Measurements from ENCODE around the gene MAP7D3. TPM values are rescaled to one million over a fixed set of nuclear protein-coding genes. Genes with fewer than 3 reads are reported as not detected.
A peak's percentile ranks its signal among the peaks of the same experiment; 100 is the strongest.

Gene MAP7D3
- total RNA-seq, 4 donors from 2014 or later = 2.2 to 10.9 (median 5.2) TPM

DNA sequence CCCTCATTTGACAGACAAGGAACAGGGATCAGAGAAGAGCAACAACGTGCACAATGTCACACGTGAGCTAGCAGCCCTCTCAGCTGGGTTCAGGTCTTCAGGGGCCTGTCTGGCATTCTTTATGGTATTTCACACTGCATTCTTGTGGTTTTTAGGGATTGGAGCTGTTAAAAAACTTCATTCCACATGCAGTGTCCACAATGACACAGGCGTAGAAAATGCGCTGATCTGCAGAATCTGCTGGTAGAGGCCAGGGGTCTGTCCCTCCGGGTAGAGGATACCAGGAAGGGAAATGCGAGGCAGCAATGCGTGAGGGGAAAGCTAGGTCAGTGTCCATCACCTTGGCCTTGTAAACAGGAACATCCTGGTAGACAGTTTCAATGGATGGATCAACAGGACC is 36.6 kb downstream of the MAP7D3 start:
- no peak overlapping the region for H3K4me3 ChIP-seq
- intact Hi-C loops (cut with DNase I; ENCODE audit: low total_unique reads) (no loop called here), in situ Hi-C loops (cut with MboI; ENCODE audit: low pct_ligation_motif_present in 1 of 4, low pct_unique_long_range_greater_than_20kb in 1 of 4, low sequenced_read_pairs in 3 of 4) (loop anchor here in 2 of 4 donors (10.0 to 25.0 kb wide), 2 partner anchors 177 to 190 kb away; no protein-coding TSS in a partner anchor)
- peak overlapping the region; percentile 19 to 82 (median 79) for H3K27ac ChIP-seq
- 69% methylated on average over 7 of the region's 7 CpGs; no CpG with 5 or more reads in 1 of the 2 donors for WGBS, 2 donors (ENCODE audit: low coverage in 1 of 2)
- H3K36me3 ChIP-seq = no peaks in the 10 kb centered on the region
- peaks cover 0 to 1% (median 0%) of the 10 kb centered on the region in 4 donors for H3K4me1 ChIP-seq
- TF ChIP-seq POLR2AphosphoS5 (IDR thresholded peaks at IDR 0.05) (peak in 1 of 3 donors; percentile 44), POLR2A (IDR thresholded peaks at IDR 0.05) (no peak)
- no peak for DNase-seq
- H3K9me3 ChIP-seq = no peaks in the 10 kb centered on the region
- H3K27me3 ChIP-seq = no peaks in the 10 kb centered on the region

DNA sequence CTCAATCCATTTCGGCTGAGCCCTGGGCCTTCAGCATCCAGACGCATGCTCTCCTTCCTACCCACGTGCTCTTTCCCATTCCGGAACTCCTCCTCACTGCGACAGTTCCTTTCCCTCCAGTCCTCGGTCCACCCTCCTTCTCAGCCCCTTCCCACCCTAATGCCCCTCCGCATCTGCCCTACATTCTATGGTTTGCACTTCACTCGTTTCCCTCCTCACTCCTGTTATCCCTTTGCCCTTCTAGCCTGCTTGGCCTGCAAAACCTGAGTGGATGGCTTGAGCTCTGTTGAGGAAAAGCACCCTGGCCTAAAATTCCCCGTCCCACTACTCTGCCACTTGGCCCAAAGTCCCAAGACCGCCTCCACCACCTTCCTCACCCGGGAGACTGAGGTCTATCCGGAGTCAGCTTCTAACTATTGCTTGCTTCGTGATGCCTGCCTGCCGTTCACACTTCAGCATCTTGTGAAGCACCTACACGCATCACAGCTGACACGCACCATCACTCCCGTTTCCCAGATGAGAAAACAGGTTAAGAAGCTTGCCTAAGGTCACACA is 38.6 kb downstream of the MAP7D3 start:
- WGBS, 2 donors (ENCODE audit: low coverage in 1 of 2) = 81 to 90% methylated on average over 2 to 17 of the region's 17 CpGs
- H3K4me3 ChIP-seq = no peak overlapping the region
- TF ChIP-seq POLR2AphosphoS5 (IDR thresholded peaks at IDR 0.05) = peak in 1 of 3 donors; percentile 7
- TF ChIP-seq, protein P1, sequence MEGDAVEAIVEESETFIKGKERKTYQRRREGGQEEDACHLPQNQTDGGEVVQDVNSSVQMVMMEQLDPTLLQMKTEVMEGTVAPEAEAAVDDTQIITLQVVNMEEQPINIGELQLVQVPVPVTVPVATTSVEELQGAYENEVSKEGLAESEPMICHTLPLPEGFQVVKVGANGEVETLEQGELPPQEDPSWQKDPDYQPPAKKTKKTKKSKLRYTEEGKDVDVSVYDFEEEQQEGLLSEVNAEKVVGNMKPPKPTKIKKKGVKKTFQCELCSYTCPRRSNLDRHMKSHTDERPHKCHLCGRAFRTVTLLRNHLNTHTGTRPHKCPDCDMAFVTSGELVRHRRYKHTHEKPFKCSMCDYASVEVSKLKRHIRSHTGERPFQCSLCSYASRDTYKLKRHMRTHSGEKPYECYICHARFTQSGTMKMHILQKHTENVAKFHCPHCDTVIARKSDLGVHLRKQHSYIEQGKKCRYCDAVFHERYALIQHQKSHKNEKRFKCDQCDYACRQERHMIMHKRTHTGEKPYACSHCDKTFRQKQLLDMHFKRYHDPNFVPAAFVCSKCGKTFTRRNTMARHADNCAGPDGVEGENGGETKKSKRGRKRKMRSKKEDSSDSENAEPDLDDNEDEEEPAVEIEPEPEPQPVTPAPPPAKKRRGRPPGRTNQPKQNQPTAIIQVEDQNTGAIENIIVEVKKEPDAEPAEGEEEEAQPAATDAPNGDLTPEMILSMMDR (IDR thresholded peaks at IDR 0.05) = no peak
- H3K36me3 ChIP-seq = no peaks in the 10 kb centered on the region
- no peaks in the 10 kb centered on the region for H3K27me3 ChIP-seq
- in situ Hi-C loops (cut with MboI; ENCODE audit: low pct_ligation_motif_present in 1 of 4, low pct_unique_long_range_greater_than_20kb in 1 of 4, low sequenced_read_pairs in 3 of 4) (loop anchor here in 2 of 4 donors (10.0 to 25.0 kb wide), 2 partner anchors 175 to 188 kb away; no protein-coding TSS in a partner anchor), intact Hi-C loops (cut with DNase I; ENCODE audit: low total_unique reads) (no loop called here)
- peaks cover 0 to 6% (median 0%) of the 10 kb centered on the region in 4 donors for H3K4me1 ChIP-seq
- peak overlapping the region; percentile 35 to 82 (median 79) for H3K27ac ChIP-seq
- H3K9me3 ChIP-seq = no peaks in the 10 kb centered on the region
- no peak for DNase-seq

GRCh38 chrX:136211766-136212556 is 39.2 kb downstream of the MAP7D3 start:
- H3K27me3 ChIP-seq = no peaks in the 10 kb centered on the region
- peaks cover 0 to 2% (median 0%) of the 10 kb centered on the region in 4 donors for H3K36me3 ChIP-seq
- WGBS, 2 donors (ENCODE audit: low coverage in 1 of 2) = 77% methylated on average over 11 of the region's 11 CpGs; no CpG with 5 or more reads in 1 of the 2 donors
- no peak for DNase-seq
- intact Hi-C loops (cut with DNase I; ENCODE audit: low total_unique reads) (no loop called here), in situ Hi-C loops (cut with MboI; ENCODE audit: low pct_ligation_motif_present in 1 of 4, low pct_unique_long_range_greater_than_20kb in 1 of 4, low sequenced_read_pairs in 3 of 4) (loop anchor here in 2 of 4 donors (10.0 to 25.0 kb wide), 2 partner anchors 175 to 187 kb away; no protein-coding TSS in a partner anchor)
- H3K4me3 ChIP-seq = no peak overlapping the region
- TF ChIP-seq EP300 (IDR thresholded peaks at IDR 0.05; ENCODE audit: low read depth) (no peak), POLR2AphosphoS5 (IDR thresholded peaks at IDR 0.05) (peak in 1 of 3 donors; percentile 68)
- no peaks in the 10 kb centered on the region for H3K9me3 ChIP-seq
- peaks cover 0 to 6% (median 0%) of the 10 kb centered on the region in 4 donors for H3K4me1 ChIP-seq
- peak overlapping the region; percentile 35 to 82 (median 79) for H3K27ac ChIP-seq

DNA sequence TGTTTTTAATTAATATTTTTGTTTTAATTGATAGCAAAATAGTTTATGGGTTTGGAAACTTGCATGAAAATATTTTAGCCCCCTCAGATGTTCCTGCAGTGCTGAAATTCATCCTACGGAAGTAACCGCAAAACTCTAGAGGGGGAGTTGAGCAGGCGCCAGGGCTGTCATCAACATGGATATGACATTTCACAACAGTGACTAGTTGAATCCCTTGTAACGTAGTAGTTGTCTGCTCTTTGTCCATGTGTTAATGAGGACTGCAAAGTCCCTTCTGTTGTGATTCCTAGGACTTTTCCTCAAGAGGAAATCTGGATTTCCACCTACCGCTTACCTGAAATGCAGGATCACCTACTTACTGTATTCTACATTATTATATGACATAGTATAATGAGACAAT is 40.4 kb downstream of the MAP7D3 start:
- Histone ChIP-seq H3K36me3 (peaks cover 0 to 5% (median 0%) of the 10 kb centered on the region in 4 donors), H3K27me3 (no peaks in the 10 kb centered on the region), H3K4me3 (no peak overlapping the region), H3K9me3 (no peaks in the 10 kb centered on the region), H3K27ac (peak overlapping the region in 3 of 4 donors; percentile 77 to 82 (median 81)), H3K4me1 (peaks cover 0 to 6% (median 0%) of the 10 kb centered on the region in 4 donors)
- WGBS, 2 donors (ENCODE audit: low coverage in 1 of 2) = 60 to 63% methylated on average over 1 to 5 of the region's 5 CpGs
- DNase-seq = no peak
- in situ Hi-C loops (cut with MboI; ENCODE audit: low pct_ligation_motif_present in 1 of 4, low pct_unique_long_range_greater_than_20kb in 1 of 4, low sequenced_read_pairs in 3 of 4) (loop anchor here in 2 of 4 donors (10.0 to 25.0 kb wide), 2 partner anchors 174 to 186 kb away; no protein-coding TSS in a partner anchor), intact Hi-C loops (cut with DNase I; ENCODE audit: low total_unique reads) (no loop called here)
- TF ChIP-seq EP300 (IDR thresholded peaks at IDR 0.05; ENCODE audit: low read depth) (no peak), POLR2A (IDR thresholded peaks at IDR 0.05) (no peak), POLR2AphosphoS5 (IDR thresholded peaks at IDR 0.05) (no peak)
- TF ChIP-seq, protein P1 (IDR thresholded peaks at IDR 0.05) = no peak

- Histone ChIP-seq H3K27me3 (no peaks in the 10 kb centered on the region), H3K27ac (peak overlapping the region; percentile 77 to 82 (median 80)), H3K9me3 (no peaks in the 10 kb centered on the region), H3K4me1 (peaks cover 0 to 8% (median 0%) of the 10 kb centered on the region in 4 donors), H3K4me3 (no peak overlapping the region), H3K36me3 (peaks cover 0 to 5% (median 0%) of the 10 kb centered on the region in 4 donors)
- 65 to 70% methylated on average over 2 to 7 of the region's 7 CpGs for WGBS, 2 donors (ENCODE audit: low coverage in 1 of 2)
- in situ Hi-C loops (cut with MboI; ENCODE audit: low pct_ligation_motif_present in 1 of 4, low pct_unique_long_range_greater_than_20kb in 1 of 4, low sequenced_read_pairs in 3 of 4) (loop anchor here in 2 of 4 donors (10.0 to 25.0 kb wide), 2 partner anchors 173 to 185 kb away; no protein-coding TSS in a partner anchor), intact Hi-C loops (cut with DNase I; ENCODE audit: low total_unique reads) (no loop called here)
- DNase-seq = no peak
- TF ChIP-seq POLR2A (IDR thresholded peaks at IDR 0.05) (no peak), POLR2AphosphoS5 (IDR thresholded peaks at IDR 0.05) (peak in 1 of 3 donors; percentile 39)
Observed at GRCh38 chrX:136210243-136210642, 41.0 kb downstream of the MAP7D3 start.

Data from transverse colon (tissue), 4 donors.